ENCODE results near the gene PDRG1. TPM values are rescaled to one million over a fixed set of nuclear protein-coding genes. Genes with fewer than 3 reads are reported as not detected.
"Not testable (repeated sequence)": the region's sequence is repeated elsewhere in the genome, so short reads cannot be mapped to it uniquely, and the experiment has no call there.

Gene PDRG1
- total and polyA plus RNA-seq, 2 donors (not counting 1 experiment from before 2014, with no cell fraction given) = 12.7 to 18.6 TPM

GRCh38 chr20:31918466-31919105 is 33.3 kb downstream of the PDRG1 start:
- Mint-ChIP-seq H3K4me3 (no peak overlapping the region), H3K4me1 (peaks cover 2% of the 10 kb centered on the region), H3K27ac (no peak overlapping the region), H3K27me3 (peaks cover 4% of the 10 kb centered on the region), H3K9me3 (ENCODE audit: insufficient read depth) (no peaks in the 10 kb centered on the region)
- ChIA-PET POLR2A (no interaction called here), CTCF (interaction anchor here (0.5 to 1.4 kb wide), 3 partner anchors 34 to 114 kb away, joined by 3 to 7 read pairs (median 3); partner anchors contain the start of gene PDRG1)
- TF ChIP-seq EZH2 (IDR thresholded peaks at IDR 0.05; ENCODE audit: borderline replicate concordance, insufficient read depth, low read depth, low read length, poor library complexity, severe bottlenecking) = no peak
- no peak for TF ChIP-seq CTCF (IDR thresholded peaks at IDR 0.05)
- H3K4me3 ChIP-seq (ENCODE audit: control extremely low read depth in 1 of 5, extremely low read depth in 1 of 5, insufficient read depth in 1 of 5, low read depth in 2 of 5, low read length in 4 of 5) = no peak overlapping the region
- ATAC-seq (ENCODE audit: low read depth) = no peak
- H3K9ac ChIP-seq (ENCODE audit: low read length) = no peak overlapping the region
- H4K20me1 ChIP-seq (ENCODE audit: control insufficient read depth, insufficient read depth, low read length, poor library complexity, severe bottlenecking) = no peaks in the 10 kb centered on the region
- intact Hi-C loops (cut with micrococcal nuclease) = no loop called here
- H3K9me3 ChIP-seq (ENCODE audit: control extremely low read depth in 1 of 3, control insufficient read depth in 2 of 3, insufficient read depth in 1 of 3, low read length in 2 of 3) = no peaks in the 10 kb centered on the region
- no peaks in the 10 kb centered on the region for H3K79me2 ChIP-seq (ENCODE audit: control insufficient read depth, insufficient read depth, low read length)
- 95% methylated on average over 5 of the region's 7 CpGs for WGBS (ENCODE audit: insufficient coverage)
- no peak overlapping the region for H3K27ac ChIP-seq (ENCODE audit: low read length in 2 of 2)
- no peak for DNase-seq
- H2AFZ ChIP-seq (ENCODE audit: insufficient read depth, low read depth, low read length, poor library complexity, severe bottlenecking) = peak overlapping the region; percentile 14
- H3K27me3 ChIP-seq (replicated peaks in 1 of 4; ENCODE audit: control extremely low read depth in 1 of 4, control insufficient read depth in 3 of 4, insufficient read depth in 4 of 4, low read length in 3 of 4) = peaks cover 0 to 3% (median under 1%) of the 10 kb centered on the region in 4 experiments
- peaks cover 0 to 3% of the 10 kb centered on the region in 2 donors for H3K4me1 ChIP-seq (ENCODE audit: control insufficient read depth in 2 of 2, insufficient read depth in 2 of 2, low read length in 2 of 2)
- H3K36me3 ChIP-seq (replicated peaks in 1 of 2; ENCODE audit: control extremely low read depth in 1 of 2, control insufficient read depth in 1 of 2, extremely low read depth in 1 of 2, insufficient read depth in 2 of 2, low read length in 1 of 2) = no peaks in the 10 kb centered on the region
- H3K4me2 ChIP-seq (replicated peaks; ENCODE audit: low read depth, low read length, poor library complexity, severe bottlenecking) = peak overlapping the region; percentile 17

GRCh38 chr20:31917962-31918412 is 33.9 kb downstream of the PDRG1 start:
- peak overlapping the region; percentile 17 for H3K4me2 ChIP-seq (replicated peaks; ENCODE audit: low read depth, low read length, poor library complexity, severe bottlenecking)
- H3K79me2 ChIP-seq (ENCODE audit: control insufficient read depth, insufficient read depth, low read length); H3K27me3 ChIP-seq (replicated peaks in 1 of 4; ENCODE audit: control extremely low read depth in 1 of 4, control insufficient read depth in 3 of 4, insufficient read depth in 4 of 4, low read length in 3 of 4); H3K4me1 ChIP-seq (ENCODE audit: control insufficient read depth in 2 of 2, insufficient read depth in 2 of 2, low read length in 2 of 2); H4K20me1 ChIP-seq (ENCODE audit: control insufficient read depth, insufficient read depth, low read length, poor library complexity, severe bottlenecking); POLR2A ChIA-PET; H3K36me3 ChIP-seq (replicated peaks in 1 of 2; ENCODE audit: control extremely low read depth in 1 of 2, control insufficient read depth in 1 of 2, extremely low read depth in 1 of 2, insufficient read depth in 2 of 2, low read length in 1 of 2); H3K9me3 ChIP-seq (ENCODE audit: control extremely low read depth in 1 of 3, control insufficient read depth in 2 of 3, insufficient read depth in 1 of 3, low read length in 2 of 3); H3K4me1 Mint-ChIP-seq; H3K27ac Mint-ChIP-seq; H3K4me3 Mint-ChIP-seq; ATAC-seq (ENCODE audit: low read depth); H3K9me3 Mint-ChIP-seq (ENCODE audit: insufficient read depth); DNase-seq; H3K4me3 ChIP-seq (ENCODE audit: control extremely low read depth in 1 of 5, extremely low read depth in 1 of 5, insufficient read depth in 1 of 5, low read depth in 2 of 5, low read length in 4 of 5); H3K27me3 Mint-ChIP-seq; H3K27ac ChIP-seq (ENCODE audit: low read length in 2 of 2); H3K9ac ChIP-seq (ENCODE audit: low read length); intact Hi-C loops (cut with micrococcal nuclease): not testable (repeated sequence)
- WGBS (ENCODE audit: insufficient coverage) = 0% methylated on average over 2 of the region's 7 CpGs
- H2AFZ ChIP-seq (ENCODE audit: insufficient read depth, low read depth, low read length, poor library complexity, severe bottlenecking) = peak overlapping the region; percentile 14
- CTCF ChIA-PET = interaction anchor here (0.5 to 1.4 kb wide), 2 partner anchors 35 to 114 kb away, joined by 3 to 7 read pairs; partner anchors contain the start of gene PDRG1
